ENCODE data around the gene NKAIN2.

NKAIN2 gene

GRCh38 chr6:124753562-124754105, 950.0 kb downstream of the NKAIN2 start:
- no peak overlapping the region for H3K4me3 ChIP-seq (ENCODE audit: control insufficient read depth, low read depth, low read length)
- no peak for TF ChIP-seq CTCF (conservative IDR thresholded peaks at IDR 0.05; ENCODE audit: control insufficient read depth, insufficient read depth, low read depth, low read length)
- no peak for DNase-seq (ENCODE audit: low read depth)

GRCh38 chr6:124755321-124755720, 951.7 kb downstream of the NKAIN2 start:
- no peak for DNase-seq (ENCODE audit: low read depth)
- TF ChIP-seq CTCF (conservative IDR thresholded peaks at IDR 0.05; ENCODE audit: control insufficient read depth, insufficient read depth, low read depth, low read length) = no peak
- no peak overlapping the region for H3K4me3 ChIP-seq (ENCODE audit: control insufficient read depth, low read depth, low read length)

GRCh38 chr6:124757560-124757959, 953.9 kb downstream of the NKAIN2 start:
- no peak for TF ChIP-seq CTCF (conservative IDR thresholded peaks at IDR 0.05; ENCODE audit: control insufficient read depth, insufficient read depth, low read depth, low read length)
- no peak overlapping the region for H3K4me3 ChIP-seq (ENCODE audit: control insufficient read depth, low read depth, low read length)
- DNase-seq (ENCODE audit: low read depth) = peak; percentile 3

GRCh38 chr6:124758663-124759062, 955.0 kb downstream of the NKAIN2 start:
- TF ChIP-seq CTCF (conservative IDR thresholded peaks at IDR 0.05; ENCODE audit: control insufficient read depth, insufficient read depth, low read depth, low read length) = no peak
- DNase-seq (ENCODE audit: low read depth) = no peak
- H3K4me3 ChIP-seq (ENCODE audit: control insufficient read depth, low read depth, low read length) = no peak overlapping the region

- H3K4me3 ChIP-seq (ENCODE audit: control insufficient read depth, low read depth, low read length) = no peak overlapping the region
- no peak for DNase-seq (ENCODE audit: low read depth)
- TF ChIP-seq CTCF (conservative IDR thresholded peaks at IDR 0.05; ENCODE audit: control insufficient read depth, insufficient read depth, low read depth, low read length) = no peak
These were observed 961.6 kb downstream of the NKAIN2 start for GRCh38 chr6:124765280-124765679.

GRCh38 chr6:124768224-124768623, 964.6 kb downstream of the NKAIN2 start:
- H3K4me3 ChIP-seq (ENCODE audit: control insufficient read depth, low read depth, low read length) = no peak overlapping the region
- no peak for TF ChIP-seq CTCF (conservative IDR thresholded peaks at IDR 0.05; ENCODE audit: control insufficient read depth, insufficient read depth, low read depth, low read length)
- no peak for DNase-seq (ENCODE audit: low read depth)

All from fibroblast of mammary gland (primary cell).